Smooth muscle cell (in vitro differentiated cells): ENCODE data around the gene GLRX5. TPM values are rescaled to one million over a fixed set of nuclear protein-coding genes. Genes with fewer than 3 reads are reported as not detected.

Experiments
- DNase-seq: peaks from one replicate; lab custom pipeline; 2025; ENCODE audit not compliant: unreplicated experiment; lab: John Stamatoyannopoulos, UW
- H2AFZ ChIP-seq: fragments of 200-600 bp; sonication (generic); 2 replicates; pipeline ENCODE4 v1.6.0; 2016; ENCODE audit warnings: antibody characterized with exemption, low read depth, mild to moderate bottlenecking
- H3F3A ChIP-seq: fragments of 200-600 bp; sonication (generic); 2 replicates; pipeline ENCODE4 v1.6.0; 2017; ENCODE audit warnings: antibody characterized with exemption, low read depth
- H3K27ac ChIP-seq: fragments of 200-600 bp; sonication (generic); 2 replicates; pipeline ENCODE4 v1.5.1; 2016; ENCODE audit warnings: low read depth, mild to moderate bottlenecking
- H3K27me3 ChIP-seq: fragments of 200-600 bp; sonication (generic); 2 replicates; pipeline ENCODE4 v1.6.1; 2016; ENCODE audit warnings: low read depth, mild to moderate bottlenecking
- H3K36me3 ChIP-seq: fragments of 200-600 bp; sonication (generic); 2 replicates; pipeline ENCODE4 v1.5.1; 2016; ENCODE audit warnings: low read depth
- H3K4me1 ChIP-seq: fragments of 200-600 bp; sonication (generic); 2 replicates; pipeline ENCODE4 v1.5.1; 2016; ENCODE audit warnings: low read depth
- H3K4me2 ChIP-seq: fragments of 200-600 bp; sonication (generic); 2 replicates; pipeline ENCODE4 v1.6.0; 2016; ENCODE audit warnings: mild to moderate bottlenecking
- H3K4me3 ChIP-seq: fragments of 200-600 bp; sonication (generic); 2 replicates; pipeline ENCODE4 v1.5.1; 2016; ENCODE audit warnings: mild to moderate bottlenecking
- H3K79me2 ChIP-seq: fragments of 200-600 bp; sonication (generic); 2 replicates; pipeline ENCODE4 v1.6.0; 2016; ENCODE audit warnings: low read depth, mild to moderate bottlenecking
- H3K9ac ChIP-seq: fragments of 200-600 bp; sonication (generic); 2 replicates; pipeline ENCODE4 v1.6.0; 2016; ENCODE audit warnings: low read depth
- H3K9me3 ChIP-seq: fragments of 200-600 bp; sonication (generic); replicated peaks from 2 replicates; pipeline ENCODE4 v1.5.1; 2016; ENCODE audit warnings: low read depth
- H4K20me1 ChIP-seq: fragments of 200-600 bp; sonication (generic); 2 replicates; pipeline ENCODE4 v1.6.0; 2016; ENCODE audit warnings: low read depth
- CTCF ChIP-seq: fragments of 200-600 bp; sonication (generic); IDR thresholded peaks from 2 replicates; pipeline ENCODE4 v1.5.1; 2017; ENCODE audit warnings: borderline replicate concordance, mild to moderate bottlenecking, antibody characterized with exemption; ENCODE audit not compliant: insufficient read depth, poor library complexity, severe bottlenecking
- WGBS: methylation state at CpG from one replicate; pipeline ENCODE4 v1.1.7; 2016; ENCODE audit warnings: low lambda C conversion rate; 5-methylcytosine and 5-hydroxymethylcytosine counted together
- polyA plus RNA-seq: library from polyadenylated mRNA; unstranded; fragments of >200 nt; fragmentation: Nextera tagmentation; extraction: Ambion mirVana; gene quantifications from 2 replicates; pipeline ENCODE4 v1.2.1, GENCODE V29; 2016
- total RNA-seq: library from RNA; depleted of rRNA; stranded (reverse); fragments of >200 nt; gene quantifications from 2 replicates; pipeline ENCODE4 v1.2.3, GENCODE V29; 2014

Gene GLRX5
- total and polyA plus RNA-seq, 2 experiments from 2014 or later: 42.4 to 79.8 TPM

GRCh38 chr14:95510804-95511203 is 24.0 kb upstream of the GLRX5 start:
- no peak overlapping the region for H3K9ac ChIP-seq

DNA sequence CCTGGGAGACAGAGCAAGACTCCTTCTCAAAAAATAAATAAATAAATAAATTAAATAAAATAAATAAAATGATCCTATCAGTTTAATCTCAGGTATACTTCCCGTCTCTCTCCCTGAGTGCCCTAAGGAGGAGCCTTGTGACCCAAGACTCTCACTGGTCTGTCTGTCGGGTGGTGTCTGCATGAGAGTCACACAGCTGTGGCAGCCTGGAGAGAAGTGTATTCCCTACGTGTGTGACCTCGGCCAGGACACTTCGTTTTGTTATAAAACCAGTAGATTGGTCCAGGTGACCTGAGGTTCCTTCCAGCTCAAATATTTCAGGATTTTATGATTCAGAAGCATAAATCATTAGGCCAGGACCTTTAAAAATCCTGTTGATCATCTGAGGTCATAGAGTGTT is 23.2 kb upstream of the GLRX5 start:
- no peaks in the 10 kb centered on the region for H3K36me3 ChIP-seq
- no peak overlapping the region for H3K4me3 ChIP-seq
- H3K9me3 ChIP-seq: no peaks in the 10 kb centered on the region
- no peak overlapping the region for H2AFZ ChIP-seq
- TF ChIP-seq CTCF: no peak
- no peak overlapping the region for H3K4me2 ChIP-seq
- no peak overlapping the region for H3K9ac ChIP-seq
- H3F3A ChIP-seq: no peaks in the 10 kb centered on the region
- DNase-seq: no peak
- H4K20me1 ChIP-seq: no peaks in the 10 kb centered on the region
- H3K4me1 ChIP-seq: peaks cover 14% of the 10 kb centered on the region
- no peak overlapping the region for H3K27ac ChIP-seq
- 88% methylated on average over 5 of the region's 5 CpGs for WGBS
- no peaks in the 10 kb centered on the region for H3K27me3 ChIP-seq
- no peaks in the 10 kb centered on the region for H3K79me2 ChIP-seq

More at GRCh38 chr14:95510804-95511203, 24.0 kb upstream of the GLRX5 start:
- Histone ChIP-seq H3K27me3 (no peaks in the 10 kb centered on the region), H3F3A (no peaks in the 10 kb centered on the region), H3K79me2 (no peaks in the 10 kb centered on the region), H2AFZ (no peak overlapping the region), H3K4me2 (no peak overlapping the region), H3K4me3 (no peak overlapping the region), H3K36me3 (no peaks in the 10 kb centered on the region), H3K27ac (no peak overlapping the region), H3K4me1 (peaks cover 12% of the 10 kb centered on the region), H3K9me3 (no peaks in the 10 kb centered on the region), H4K20me1 (no peaks in the 10 kb centered on the region)
- DNase-seq: no peak
- 91% methylated on average over 5 of the region's 5 CpGs for WGBS
- no peak for TF ChIP-seq CTCF

GRCh38 chr14:95513291-95513690 is 21.6 kb upstream of the GLRX5 start:
- Histone ChIP-seq H3K27ac (no peak overlapping the region), H2AFZ (no peak overlapping the region), H3K9ac (no peak overlapping the region), H3K9me3 (no peaks in the 10 kb centered on the region), H3K27me3 (no peaks in the 10 kb centered on the region), H3K36me3 (no peaks in the 10 kb centered on the region), H3K79me2 (no peaks in the 10 kb centered on the region), H3K4me1 (peaks cover 22% of the 10 kb centered on the region), H4K20me1 (no peaks in the 10 kb centered on the region), H3K4me3 (no peak overlapping the region), H3K4me2 (no peak overlapping the region), H3F3A (peaks cover 5% of the 10 kb centered on the region)
- 89% methylated on average over 6 of the region's 6 CpGs for WGBS
- DNase-seq: no peak
- no peak for TF ChIP-seq CTCF
